H1 (cell line): ENCODE measurements around the gene EPHA5. TPM values are rescaled to one million over a fixed set of nuclear protein-coding genes. Genes with fewer than 3 reads are reported as not detected.

Source experiments
- CTCF ChIA-PET: fragments of 300-600 bp; sonication (Branson Sonifier 250); formaldehyde crosslinking; loops from one replicate; lab custom pipeline; 2021; ENCODE audit not compliant: partially characterized antibody; lab: Charles Lee
- POLR2A ChIA-PET: fragments of 300-600 bp; sonication (Branson Sonifier 250); formaldehyde crosslinking; loops from one replicate; lab custom pipeline; 2021; ENCODE audit warnings: inconsistent platforms; ENCODE audit not compliant: partially characterized antibody; lab: Charles Lee
- DNase-seq, 2 experiments: peaks; one replicate each; pipeline versions ENCODE4 v3.0.0 to v3.0.0-alpha.2; 2010 to 2022; ENCODE audit warnings: low spot score in 2 of 2, low read depth in 1 of 2, mixed read lengths in 1 of 2
- FAIRE-seq: peaks from 2 replicates; lab custom pipeline; 2011; peaks lifted over from hg19 to GRCh38; lab: Jason Lieb, UNC
- H2AFZ ChIP-seq: 2 replicates; pipeline ENCODE4 v1.8.1; 2012; ENCODE audit warnings: low read length, inconsistent platforms
- H2AK5ac ChIP-seq: 2 replicates; pipeline ENCODE4 v1.6.1; 2013; ENCODE audit warnings: low read depth, low read length
- H2BK120ac ChIP-seq: replicated peaks from 2 replicates; pipeline ENCODE3; 2013; ENCODE audit warnings: low read depth, low read length, inconsistent platforms
- H2BK12ac ChIP-seq: 2 replicates; pipeline ENCODE4 v1.6.1; 2013; ENCODE audit warnings: low read depth, low read length
- H2BK15ac ChIP-seq: 2 replicates; pipeline ENCODE4 v1.6.1; 2013; ENCODE audit warnings: low read length
- H2BK20ac ChIP-seq: 2 replicates; pipeline ENCODE4 v1.6.1; 2013; ENCODE audit warnings: low read length
- H2BK5ac ChIP-seq: 2 replicates; pipeline ENCODE4 v1.6.1; 2013; ENCODE audit warnings: low read depth, low read length
- H3K14ac ChIP-seq: 2 replicates; pipeline ENCODE4 v1.6.1; 2013; ENCODE audit warnings: inconsistent platforms; ENCODE audit not compliant: insufficient read length
- H3K18ac ChIP-seq: 2 replicates; pipeline ENCODE4 v1.6.1; 2013; ENCODE audit warnings: low read length; ENCODE audit errors: extremely low read depth
- H3K23ac ChIP-seq: 2 replicates; pipeline ENCODE4 v1.6.1; 2013; ENCODE audit warnings: inconsistent platforms; ENCODE audit not compliant: insufficient read length
- H3K23me2 ChIP-seq: 2 replicates; pipeline ENCODE4 v1.6.1; 2013; ENCODE audit warnings: low read depth, low read length
- H3K27ac ChIP-seq: 2 replicates; pipeline ENCODE4 v1.6.1; 2011; ENCODE audit warnings: low read depth, low read length, inconsistent platforms
- H3K27me3 ChIP-seq, 4 experiments: replicated peaks in 1 of 4; 1 replicate in 1 of 4; 2 replicates in 3 of 4; pipeline versions ENCODE4 v1.6.1 to v1.8.1; 2011 to 2013; ENCODE audit warnings: low read length in 3 of 4, mild to moderate bottlenecking in 3 of 4, inconsistent platforms in 2 of 4, mixed read lengths in 2 of 4, moderate library complexity in 1 of 4; ENCODE audit not compliant: control insufficient read depth in 3 of 4, insufficient read depth in 3 of 4; ENCODE audit errors: extremely low read depth in 1 of 4
- H3K36me3 ChIP-seq, 4 experiments: 2 replicates each; pipeline versions ENCODE4 v1.6.1 to v1.8.1; 2011 to 2013; ENCODE audit warnings: mild to moderate bottlenecking in 4 of 4, low read length in 3 of 4, moderate library complexity in 2 of 4, control low read depth in 1 of 4, inconsistent platforms in 1 of 4; ENCODE audit not compliant: insufficient read depth in 4 of 4, control insufficient read depth in 2 of 4
- H3K4ac ChIP-seq: replicated peaks from 2 replicates; pipeline ENCODE3; 2013; ENCODE audit warnings: low read length, low read depth, mixed read lengths, inconsistent platforms; ENCODE audit not compliant: insufficient read length
- H3K4me1 ChIP-seq, 4 experiments: replicated peaks in 1 of 4; 1 replicate in 1 of 4; 2 replicates in 3 of 4; pipeline versions ENCODE4 v1.6.1 to v1.8.1; 2011 to 2013; ENCODE audit warnings: low read length in 3 of 4, inconsistent platforms in 2 of 4, mixed read lengths in 1 of 4; ENCODE audit not compliant: insufficient read depth in 4 of 4, control insufficient read depth in 3 of 4
- H3K4me2 ChIP-seq, 2 experiments: 2 replicates each; pipeline versions ENCODE4 v1.6.1 to v1.8.1; 2011 to 2013; ENCODE audit warnings: low read depth in 2 of 2, low read length in 2 of 2, control low read depth in 1 of 2, inconsistent platforms in 1 of 2, mild to moderate bottlenecking in 1 of 2; ENCODE audit not compliant: insufficient read depth in 1 of 2
- H3K4me3 ChIP-seq, 4 experiments: fragments of 200-600, 300-600 bp in 1 of 4; sonication (generic), shearing (Covaris generic), sonication (Bioruptor Twin) in 1 of 4; 2 replicates each; pipeline versions ENCODE4 v1.5.1 to v1.8.1; 2011 to 2016; ENCODE audit warnings: low read length in 4 of 4, low read depth in 3 of 4, control low read depth in 2 of 4, inconsistent platforms in 2 of 4, mild to moderate bottlenecking in 2 of 4, mixed read lengths in 1 of 4, moderate library complexity in 1 of 4; ENCODE audit not compliant: insufficient read depth in 2 of 4; ENCODE audit errors: extremely low read depth in 1 of 4
- H3K56ac ChIP-seq: replicated peaks from 2 replicates; pipeline ENCODE3; 2013; ENCODE audit warnings: low read depth, mild to moderate bottlenecking, mixed read lengths, low read length, inconsistent platforms; ENCODE audit not compliant: insufficient read length
- H3K79me1 ChIP-seq: 2 replicates; pipeline ENCODE4 v1.6.1; 2013; ENCODE audit warnings: low read depth, low read length, control low read depth
- H3K79me2 ChIP-seq, 2 experiments: 2 replicates each; pipeline versions ENCODE4 v1.6.1 to v1.8.1; 2012 to 2013; ENCODE audit warnings: low read length in 2 of 2, mild to moderate bottlenecking in 2 of 2, inconsistent platforms in 1 of 2; ENCODE audit not compliant: insufficient read depth in 2 of 2, control insufficient read depth in 1 of 2
- H3K9ac ChIP-seq, 4 experiments: replicated peaks in 1 of 4; 1 replicate in 1 of 4; 2 replicates in 3 of 4; pipeline versions ENCODE4 v1.6.1 to v1.8.1; 2011 to 2013; ENCODE audit warnings: low read depth in 3 of 4, low read length in 3 of 4, control low read depth in 2 of 4, mild to moderate bottlenecking in 2 of 4, moderate library complexity in 2 of 4, inconsistent platforms in 1 of 4; ENCODE audit errors: extremely low read depth in 1 of 4
- H3K9me3 ChIP-seq, 2 experiments: 2 replicates each; pipeline versions ENCODE4 v1.6.1 to v1.8.1; 2012 to 2013; ENCODE audit warnings: mild to moderate bottlenecking in 2 of 2, moderate library complexity in 2 of 2, control low read depth in 1 of 2, inconsistent platforms in 1 of 2, low read depth in 1 of 2, low read length in 1 of 2, mixed read lengths in 1 of 2; ENCODE audit not compliant: insufficient read depth in 2 of 2
- H4K20me1 ChIP-seq, 2 experiments: replicated peaks in 1 of 2; 2 replicates each; pipeline versions ENCODE3 to v1.8.1; 2011 to 2013; ENCODE audit warnings: inconsistent platforms in 2 of 2, low read length in 2 of 2, mild to moderate bottlenecking in 1 of 2; ENCODE audit not compliant: insufficient read depth in 2 of 2, control insufficient read depth in 1 of 2
- H4K5ac ChIP-seq: 2 replicates; pipeline ENCODE4 v1.6.1; 2013; ENCODE audit warnings: low read length, low read depth, mixed read lengths, inconsistent platforms; ENCODE audit not compliant: insufficient read length
- H4K8ac ChIP-seq: 2 replicates; pipeline ENCODE4 v1.8.0; 2013; ENCODE audit warnings: mild to moderate bottlenecking, moderate library complexity, low read length, inconsistent platforms; ENCODE audit not compliant: insufficient read depth; ENCODE audit errors: extremely low read depth
- H4K91ac ChIP-seq: replicated peaks from 2 replicates; pipeline ENCODE3; 2013; ENCODE audit warnings: low read length, mixed read lengths, inconsistent platforms; ENCODE audit not compliant: insufficient read length
- BRCA1 ChIP-seq: IDR thresholded peaks from 2 replicates; pipeline ENCODE4 v1.6.1; 2012; ENCODE audit warnings: low read depth, low read length, improper control_type of control experiment
- CTBP2 ChIP-seq: IDR thresholded peaks from 2 replicates; pipeline ENCODE4 v1.7.0; 2011; ENCODE audit warnings: borderline replicate concordance, mild to moderate bottlenecking, moderate library complexity, mixed read lengths, low read length; ENCODE audit not compliant: insufficient read depth, insufficient read length
- EGR1 ChIP-seq: IDR thresholded peaks from 2 replicates; pipeline ENCODE4 v1.6.1; 2011; ENCODE audit warnings: low read depth, low read length, borderline replicate concordance
- EZH2 ChIP-seq: fragments of 200-600 bp; sonication (generic); IDR thresholded peaks from 2 replicates; pipeline ENCODE4 v1.7.1; 2012; ENCODE audit warnings: low read depth, mild to moderate bottlenecking, moderate library complexity, low read length, inconsistent platforms; ENCODE audit not compliant: severe bottlenecking
- GTF2F1 ChIP-seq: IDR thresholded peaks from 2 replicates; pipeline ENCODE4 v1.6.1; 2012; ENCODE audit warnings: low read depth, low read length, improper control_type of control experiment, borderline replicate concordance
- KDM4A ChIP-seq: IDR thresholded peaks from one replicate; pipeline ENCODE4 v1.7.1; 2012; ENCODE audit warnings: low read depth, mild to moderate bottlenecking, moderate library complexity, low read length, inconsistent platforms; ENCODE audit not compliant: severe bottlenecking
- SP1 ChIP-seq: IDR thresholded peaks from 2 replicates; pipeline ENCODE4 v1.6.1; 2011; ENCODE audit warnings: low read depth, low read length
- TCF12 ChIP-seq: IDR thresholded peaks from 2 replicates; pipeline ENCODE4 v1.6.1; 2011; ENCODE audit warnings: low read depth, mild to moderate bottlenecking, low read length
- ZNF274 ChIP-seq: IDR thresholded peaks from 2 replicates; pipeline ENCODE4 v1.7.0; 2012; ENCODE audit warnings: low read length, borderline replicate concordance; ENCODE audit errors: extremely low read depth
- WGBS, 2 experiments: shearing (Covaris generic) in 1 of 2; methylation state at CpG; one replicate each; pipeline versions ENCODE4 v1.1.6 to v1.1.7; 2013 to 2015; ENCODE audit warnings: low lambda C conversion rate in 2 of 2, mixed read lengths in 2 of 2, inconsistent platforms in 1 of 2, low coverage in 1 of 2, missing lambda C conversion rate in 1 of 2; ENCODE audit not compliant: insufficient replicate concordance in 2 of 2, insufficient coverage in 1 of 2, insufficient read length in 1 of 2; ENCODE audit errors: extremely low coverage in 1 of 2, missing lambda C conversion rate in 1 of 2; 5-methylcytosine and 5-hydroxymethylcytosine counted together
- polyA plus RNA-seq, 7 experiments: library from polyadenylated mRNA; depleted of rRNA in 3 of 7; stranded (reverse) in 5 of 7; unstranded in 2 of 7; fragments of >200 nt in 5 of 7; fragments of 200-250 nt in 2 of 7; gene quantifications; 1 replicate in 5 of 7; 2 replicates in 1 of 7; 4 replicates in 1 of 7; pipeline versions ENCODE4 v1.2.1 to v1.2.3, GENCODE V29; 2011 to 2013; ENCODE audit warnings: missing spikeins in 2 of 7, mixed read lengths in 2 of 7
- total RNA-seq: library from RNA; stranded (reverse); fragmentation: NEBNext Ultra II Directional; extraction: Animal tissue kit (Norgen Biotek cat#: 25700); gene quantifications from 2 replicates; pipeline ENCODE4 v1.2.1, GENCODE V29; 2021

Gene EPHA5
- total and polyA plus RNA-seq, 2 of the 8 experiments (the other 6 are each of a cell fraction or from before 2014, with no cell fraction given), result 0.03 to 0.11 TPM

DNA sequence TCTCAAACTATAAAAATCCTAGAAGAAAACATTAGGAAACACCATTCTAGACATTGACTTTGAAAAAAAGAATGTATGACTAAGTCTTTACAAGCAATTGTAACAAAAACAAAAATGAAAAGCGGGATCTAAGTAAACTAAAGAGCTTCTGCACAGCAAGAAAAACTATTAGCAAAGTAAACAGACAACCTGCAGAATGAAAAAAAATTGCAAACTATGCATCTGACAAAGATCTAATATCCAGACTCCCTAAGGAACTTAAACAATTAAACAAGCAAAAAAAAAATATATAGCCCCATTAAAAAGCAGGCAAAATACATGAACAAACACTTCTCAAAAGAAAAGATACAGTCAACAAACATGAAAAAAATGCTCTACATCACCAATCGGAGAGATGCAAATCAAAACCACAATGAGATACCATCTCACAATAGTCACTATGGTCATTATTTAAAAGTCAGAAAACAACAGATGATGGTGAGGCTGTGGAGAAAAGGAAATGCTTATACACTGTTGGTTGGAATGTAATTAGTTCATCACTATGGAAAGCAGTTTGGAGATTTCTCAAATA is 168.1 kb downstream of the EPHA5 start:
- H3K9ac ChIP-seq, result no peak overlapping the region
- no peak overlapping the region for H3K23ac ChIP-seq
- H2BK20ac ChIP-seq, result no peak overlapping the region
- H3K79me1 ChIP-seq, result no peaks in the 10 kb centered on the region
- no peak overlapping the region for H3K4ac ChIP-seq
- FAIRE-seq (no peak), DNase-seq (no peak)
- no peak overlapping the region for H2AFZ ChIP-seq
- H3K79me2 ChIP-seq, result no peaks in the 10 kb centered on the region
- H3K14ac ChIP-seq, result no peak overlapping the region
- H3K27me3 ChIP-seq, result no peaks in the 10 kb centered on the region
- H4K20me1 ChIP-seq, result no peaks in the 10 kb centered on the region
- H3K36me3 ChIP-seq, result no peaks in the 10 kb centered on the region
- H2AK5ac ChIP-seq, result no peak overlapping the region
- H4K5ac ChIP-seq, result no peak overlapping the region
- H4K8ac ChIP-seq, result no peak overlapping the region
- H3K23me2 ChIP-seq, result no peaks in the 10 kb centered on the region
- H4K91ac ChIP-seq, result no peak overlapping the region
- no peak overlapping the region for H2BK120ac ChIP-seq
- no peak overlapping the region for H3K4me3 ChIP-seq
- CTCF ChIA-PET, result no interaction called here
- no peak overlapping the region for H3K4me2 ChIP-seq
- no peak overlapping the region for H3K27ac ChIP-seq
- H2BK12ac ChIP-seq, result no peak overlapping the region
- H3K56ac ChIP-seq, result no peak overlapping the region
- no peaks in the 10 kb centered on the region for H3K9me3 ChIP-seq
- WGBS, 2 experiments, result 98% methylated on average over 2 of the region's 2 CpGs; no CpG with 5 or more reads in 1 of the 2 experiments
- H3K4me1 ChIP-seq, result no peaks in the 10 kb centered on the region
- TF ChIP-seq EZH2 (no peak), BRCA1 (no peak), SP1 (no peak), TCF12 (no peak), ZNF274 (no peak), EGR1 (no peak), GTF2F1 (no peak), KDM4A (no peak), CTBP2 (no peak)
- no peak overlapping the region for H2BK5ac ChIP-seq
- POLR2A ChIA-PET, result no interaction called here
- H3K18ac ChIP-seq, result no peak overlapping the region
- no peak overlapping the region for H2BK15ac ChIP-seq
